H9 (cell line): ENCODE measurements around the gene FAM32A. TPM values are rescaled to one million over a fixed set of nuclear protein-coding genes. Genes with fewer than 3 reads are reported as not detected.

ENCODE experiments used
- DNase-seq: peaks from one replicate; pipeline ENCODE4 v3.0.0-alpha.2; 2017
- H2AFZ ChIP-seq: one replicate; pipeline ENCODE4 v1.6.1; 2013; ENCODE audit warnings: mild to moderate bottlenecking, low read length, control low read depth, moderate library complexity
- H2AK5ac ChIP-seq: 2 replicates; pipeline ENCODE4 v1.6.1; 2013; ENCODE audit warnings: low read length, control low read depth, mixed read lengths; ENCODE audit not compliant: insufficient read length
- H2BK120ac ChIP-seq: one replicate; pipeline ENCODE4 v1.6.1; 2013; ENCODE audit warnings: low read depth, mild to moderate bottlenecking, low read length, control low read depth, inconsistent platforms; ENCODE audit not compliant: poor library complexity, severe bottlenecking
- H2BK12ac ChIP-seq: 2 replicates; pipeline ENCODE4 v1.6.1; 2013; ENCODE audit warnings: low read length, control low read depth, mixed read lengths, low read depth; ENCODE audit not compliant: insufficient read length
- H2BK15ac ChIP-seq: 2 replicates; pipeline ENCODE4 v1.6.1; 2013; ENCODE audit warnings: low read depth, low read length, control low read depth
- H2BK20ac ChIP-seq: one replicate; pipeline ENCODE4 v1.6.1; 2013; ENCODE audit warnings: low read depth, mild to moderate bottlenecking, low read length, control low read depth, inconsistent platforms; ENCODE audit not compliant: poor library complexity, severe bottlenecking
- H2BK5ac ChIP-seq: 2 replicates; pipeline ENCODE4 v1.6.1; 2013; ENCODE audit warnings: low read length, control low read depth, mixed read lengths; ENCODE audit not compliant: insufficient read length
- H3K14ac ChIP-seq: 2 replicates; pipeline ENCODE4 v1.6.1; 2013; ENCODE audit warnings: low read length, control low read depth; ENCODE audit not compliant: insufficient read depth
- H3K18ac ChIP-seq: 2 replicates; pipeline ENCODE4 v1.6.1; 2013; ENCODE audit warnings: low read depth, mild to moderate bottlenecking, mixed read lengths, low read length, control low read depth; ENCODE audit not compliant: insufficient read length
- H3K23ac ChIP-seq: 2 replicates; pipeline ENCODE4 v1.6.1; 2013; ENCODE audit warnings: low read length, control low read depth, mixed read lengths, low read depth; ENCODE audit not compliant: insufficient read length
- H3K23me2 ChIP-seq: 2 replicates; pipeline ENCODE4 v1.6.1; 2013; ENCODE audit warnings: low read depth, mild to moderate bottlenecking, mixed read lengths, low read length, control low read depth; ENCODE audit not compliant: insufficient read length, poor library complexity, severe bottlenecking
- H3K27ac ChIP-seq: 2 replicates; pipeline ENCODE4 v1.5.1; 2013; ENCODE audit warnings: low read length, control low read depth, mixed read lengths, low read depth; ENCODE audit not compliant: insufficient read length
- H3K27me3 ChIP-seq: 2 replicates; pipeline ENCODE4 v1.6.1; 2013; ENCODE audit warnings: low read length, control low read depth, inconsistent platforms; ENCODE audit not compliant: insufficient read depth
- H3K4ac ChIP-seq: 2 replicates; pipeline ENCODE4 v1.6.1; 2013; ENCODE audit warnings: low read depth, mild to moderate bottlenecking, control low read depth, inconsistent platforms, low read length, moderate library complexity
- H3K4me1 ChIP-seq: 2 replicates; pipeline ENCODE4 v1.6.1; 2013; ENCODE audit warnings: low read length, control low read depth, inconsistent platforms; ENCODE audit not compliant: insufficient read depth
- H3K4me2 ChIP-seq: 2 replicates; pipeline ENCODE4 v1.6.1; 2013; ENCODE audit warnings: low read length, control low read depth, mixed read lengths; ENCODE audit not compliant: insufficient read length, insufficient read depth
- H3K56ac ChIP-seq: 2 replicates; pipeline ENCODE4 v1.6.1; 2013; ENCODE audit warnings: low read depth, mild to moderate bottlenecking, mixed read lengths, low read length, control low read depth; ENCODE audit not compliant: insufficient read length
- H3K79me1 ChIP-seq: 2 replicates; pipeline ENCODE4 v1.6.1; 2013; ENCODE audit warnings: low read depth, mild to moderate bottlenecking, moderate library complexity, low read length, control low read depth, inconsistent platforms; ENCODE audit not compliant: insufficient read depth, poor library complexity, severe bottlenecking
- H3K79me2 ChIP-seq: 2 replicates; pipeline ENCODE4 v1.6.1; 2013; ENCODE audit warnings: low read length, control low read depth, inconsistent platforms; ENCODE audit not compliant: insufficient read depth
- H3K9ac ChIP-seq: 2 replicates; pipeline ENCODE4 v1.6.1; 2013; ENCODE audit warnings: low read length, control low read depth, mixed read lengths; ENCODE audit not compliant: insufficient read length; ENCODE audit errors: extremely low read depth
- H3K9me3 ChIP-seq: one replicate; pipeline ENCODE4 v1.6.1; 2013; ENCODE audit warnings: low read depth, low read length, inconsistent platforms; ENCODE audit not compliant: control insufficient read depth
- H3T11ph ChIP-seq: one replicate; pipeline ENCODE4 v1.6.1; 2013; ENCODE audit warnings: mild to moderate bottlenecking, low read length, control low read depth, inconsistent platforms
- H4K20me1 ChIP-seq: one replicate; pipeline ENCODE4 v1.6.1; 2013; ENCODE audit not compliant: control insufficient read depth, insufficient read length, insufficient read depth
- H4K5ac ChIP-seq: 2 replicates; pipeline ENCODE4 v1.6.1; 2013; ENCODE audit warnings: low read depth, mild to moderate bottlenecking, mixed read lengths, low read length, control low read depth; ENCODE audit not compliant: insufficient read length
- H4K8ac ChIP-seq: replicated peaks from 2 replicates; pipeline ENCODE4 v1.6.1; 2013; ENCODE audit warnings: low read length, control low read depth, mixed read lengths, low read depth; ENCODE audit not compliant: insufficient read length
- H4K91ac ChIP-seq: 2 replicates; pipeline ENCODE4 v1.6.1; 2013; ENCODE audit warnings: low read depth, mild to moderate bottlenecking, moderate library complexity, mixed read lengths, low read length, control low read depth; ENCODE audit not compliant: insufficient read length
- H3K27ac Mint-ChIP-seq, 3 experiments: 2 replicates in 2 of 3; 3 replicates in 1 of 3; pipeline ENCODE4 v1.8.0; 2020 to 2021; ENCODE audit warnings: mixed read lengths in 3 of 3, mild to moderate bottlenecking in 1 of 3, moderate library complexity in 1 of 3
- H3K27me3 Mint-ChIP-seq: 2 replicates; pipeline ENCODE4 v1.8.0; 2021; ENCODE audit warnings: low read depth, mild to moderate bottlenecking, moderate library complexity, mixed read lengths
- H3K36me3 Mint-ChIP-seq, 3 experiments: 2 replicates in 2 of 3; 3 replicates in 1 of 3; pipeline ENCODE4 v1.8.0; 2020 to 2021; ENCODE audit warnings: low read depth in 3 of 3, mixed read lengths in 3 of 3; ENCODE audit not compliant: insufficient read depth in 1 of 3
- H3K4me1 Mint-ChIP-seq, 2 experiments: 2 replicates each; pipeline ENCODE4 v1.8.0; 2020; ENCODE audit warnings: mixed read lengths in 2 of 2
- H3K4me3 Mint-ChIP-seq, 2 experiments: 2 replicates in 1 of 2; 3 replicates in 1 of 2; pipeline ENCODE4 v1.8.0; 2020 to 2021; ENCODE audit warnings: mild to moderate bottlenecking in 2 of 2, mixed read lengths in 2 of 2, moderate library complexity in 1 of 2
- H3K9me3 Mint-ChIP-seq, 2 experiments: 2 replicates in 1 of 2; 3 replicates in 1 of 2; pipeline ENCODE4 v1.8.0; 2020; ENCODE audit warnings: mild to moderate bottlenecking in 2 of 2, mixed read lengths in 2 of 2, moderate library complexity in 1 of 2
- CTCF ChIP-seq: fragments of 200-600 bp; sonication (generic); conservative IDR thresholded peaks from 3 replicates; pipeline ENCODE4 v1.8.0; 2021; ENCODE audit warnings: antibody characterized with exemption, mild to moderate bottlenecking
- WGBS: extraction: QIAGEN DNeasy Blood & Tissue Kit; methylation state at CpG from one replicate; pipeline ENCODE4 v1.1.7; 2013; ENCODE audit warnings: missing lambda C conversion rate, low lambda C conversion rate, mixed read lengths; ENCODE audit not compliant: insufficient read length; ENCODE audit errors: extremely low coverage; 5-methylcytosine and 5-hydroxymethylcytosine counted together
- total RNA-seq: library from RNA; stranded (reverse); gene quantifications from 2 replicates; pipeline ENCODE4 v1.2.1, GENCODE V29; 2021

FAM32A gene
- total RNA-seq, 1 experiment from 2014 or later, result 91.9 TPM

GRCh38 chr19:16202320-16203255, 17.4 kb downstream of the FAM32A start:
- Histone ChIP-seq H3K4ac (no peak overlapping the region), H3K79me1 (no peaks in the 10 kb centered on the region), H3K9ac (no peak overlapping the region), H2BK12ac (no peak overlapping the region), H3K27me3 (no peaks in the 10 kb centered on the region), H4K91ac (no peak overlapping the region), H2BK5ac (no peak overlapping the region), H4K20me1 (no peaks in the 10 kb centered on the region), H2BK120ac (no peak overlapping the region), H2BK20ac (no peak overlapping the region), H3K23ac (no peak overlapping the region), H3T11ph (no peak overlapping the region), H2AK5ac (no peak overlapping the region), H3K18ac (no peak overlapping the region), H3K4me2 (no peak overlapping the region), H3K23me2 (no peaks in the 10 kb centered on the region), H2BK15ac (no peak overlapping the region), H3K14ac (no peak overlapping the region), H3K9me3 (no peaks in the 10 kb centered on the region), H4K8ac (no peak overlapping the region), H3K4me1 (no peaks in the 10 kb centered on the region; the same call in 1 of the 2 replicates), H3K27ac (no peak overlapping the region), H3K56ac (no peak overlapping the region), H3K79me2 (no peaks in the 10 kb centered on the region), H2AFZ (no peak overlapping the region), H4K5ac (no peak overlapping the region)
- H3K36me3 Mint-ChIP-seq, result peaks cover 2 to 9% (median 8%) of the 10 kb centered on the region in 3 experiments; a peak in 2 of 7 replicates
- H3K4me3 Mint-ChIP-seq, result no peak overlapping the region; a peak in 1 of 5 replicates
- no peak for TF ChIP-seq CTCF
- peaks cover 3% of the 10 kb centered on the region in 2 experiments; a peak in 3 of 4 replicates for H3K4me1 Mint-ChIP-seq
- H3K27me3 Mint-ChIP-seq, result no peaks in the 10 kb centered on the region
- no peaks in the 10 kb centered on the region for H3K9me3 Mint-ChIP-seq
- DNase-seq, result no peak
- WGBS, result no CpG with 5 or more reads among the region's 22 CpGs
- peak overlapping the region in 1 of 3 experiments; percentile 7; a peak in 2 of 7 replicates for H3K27ac Mint-ChIP-seq
